ENCODE results near the gene PFKFB2.
"Not testable (repeated sequence)": the region's sequence is repeated elsewhere in the genome, so short reads cannot be mapped to it uniquely, and the experiment has no call there.

Gene PFKFB2

DNA sequence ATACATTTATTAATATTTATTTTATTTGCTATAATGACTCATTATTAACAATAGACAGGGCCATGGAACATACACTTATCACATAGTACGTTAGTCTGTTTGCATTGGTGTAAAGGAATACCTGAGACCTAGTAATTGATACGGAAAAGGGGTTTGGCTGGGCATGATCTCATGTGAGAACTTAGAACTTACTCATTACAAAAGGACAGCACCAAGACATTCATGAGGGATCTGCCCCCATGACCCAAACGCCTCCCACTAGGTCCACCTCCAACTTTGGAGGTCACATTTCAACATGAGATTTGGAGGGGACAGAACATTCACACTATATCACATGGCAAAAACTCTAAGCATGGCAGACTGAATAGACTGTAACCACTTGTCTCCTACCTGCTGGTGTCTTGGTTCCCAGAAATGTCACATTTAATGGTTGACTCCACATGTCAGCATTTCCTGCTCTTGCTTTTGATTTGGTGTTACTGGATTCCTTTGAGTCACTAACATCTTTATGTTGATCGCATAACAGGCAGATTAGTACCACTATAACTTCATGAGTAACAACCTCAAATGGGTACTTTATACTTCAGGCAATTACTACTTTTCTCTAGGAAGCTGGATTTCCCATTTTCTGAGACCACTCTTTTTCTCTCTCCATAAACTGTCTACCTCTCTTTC, 17.1 kb upstream of the PFKFB2 start:
- TF ChIP-seq, protein P1, sequence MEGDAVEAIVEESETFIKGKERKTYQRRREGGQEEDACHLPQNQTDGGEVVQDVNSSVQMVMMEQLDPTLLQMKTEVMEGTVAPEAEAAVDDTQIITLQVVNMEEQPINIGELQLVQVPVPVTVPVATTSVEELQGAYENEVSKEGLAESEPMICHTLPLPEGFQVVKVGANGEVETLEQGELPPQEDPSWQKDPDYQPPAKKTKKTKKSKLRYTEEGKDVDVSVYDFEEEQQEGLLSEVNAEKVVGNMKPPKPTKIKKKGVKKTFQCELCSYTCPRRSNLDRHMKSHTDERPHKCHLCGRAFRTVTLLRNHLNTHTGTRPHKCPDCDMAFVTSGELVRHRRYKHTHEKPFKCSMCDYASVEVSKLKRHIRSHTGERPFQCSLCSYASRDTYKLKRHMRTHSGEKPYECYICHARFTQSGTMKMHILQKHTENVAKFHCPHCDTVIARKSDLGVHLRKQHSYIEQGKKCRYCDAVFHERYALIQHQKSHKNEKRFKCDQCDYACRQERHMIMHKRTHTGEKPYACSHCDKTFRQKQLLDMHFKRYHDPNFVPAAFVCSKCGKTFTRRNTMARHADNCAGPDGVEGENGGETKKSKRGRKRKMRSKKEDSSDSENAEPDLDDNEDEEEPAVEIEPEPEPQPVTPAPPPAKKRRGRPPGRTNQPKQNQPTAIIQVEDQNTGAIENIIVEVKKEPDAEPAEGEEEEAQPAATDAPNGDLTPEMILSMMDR (IDR thresholded peaks at IDR 0.05; ENCODE audit: borderline replicate concordance, control extremely low read depth, extremely low read depth, insufficient read depth, missing control alignments), result no peak
- no peak for DNase-seq (ENCODE audit: low spot score)
- in situ Hi-C loops (cut with MboI; ENCODE audit: low sequenced_read_pairs, unreplicated experiment), result no loop called here

DNA sequence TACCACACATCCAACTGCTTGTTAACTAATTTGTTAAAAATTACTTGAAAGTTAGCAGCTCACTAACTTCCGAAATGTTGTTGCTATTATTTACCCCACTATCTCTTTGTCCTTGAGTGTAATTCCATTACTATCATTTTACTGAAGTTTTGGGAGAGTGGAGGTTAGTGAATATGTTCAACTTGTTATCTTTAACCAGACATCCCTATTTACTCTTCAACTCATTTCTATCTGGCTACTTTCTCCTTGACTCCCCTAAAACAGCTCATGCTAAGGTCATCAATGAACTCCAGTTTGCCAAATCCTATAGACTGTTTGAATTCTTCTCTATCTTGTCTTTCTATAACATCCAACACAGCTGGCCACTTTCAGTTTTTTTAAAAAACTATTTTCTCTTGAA, 16.2 kb upstream of the PFKFB2 start:
- TF ChIP-seq, protein P1 (IDR thresholded peaks at IDR 0.05; ENCODE audit: borderline replicate concordance, control extremely low read depth, extremely low read depth, insufficient read depth, missing control alignments), result no peak
- in situ Hi-C loops (cut with MboI; ENCODE audit: low sequenced_read_pairs, unreplicated experiment), result no loop called here
- DNase-seq (ENCODE audit: low spot score), result no peak

DNA sequence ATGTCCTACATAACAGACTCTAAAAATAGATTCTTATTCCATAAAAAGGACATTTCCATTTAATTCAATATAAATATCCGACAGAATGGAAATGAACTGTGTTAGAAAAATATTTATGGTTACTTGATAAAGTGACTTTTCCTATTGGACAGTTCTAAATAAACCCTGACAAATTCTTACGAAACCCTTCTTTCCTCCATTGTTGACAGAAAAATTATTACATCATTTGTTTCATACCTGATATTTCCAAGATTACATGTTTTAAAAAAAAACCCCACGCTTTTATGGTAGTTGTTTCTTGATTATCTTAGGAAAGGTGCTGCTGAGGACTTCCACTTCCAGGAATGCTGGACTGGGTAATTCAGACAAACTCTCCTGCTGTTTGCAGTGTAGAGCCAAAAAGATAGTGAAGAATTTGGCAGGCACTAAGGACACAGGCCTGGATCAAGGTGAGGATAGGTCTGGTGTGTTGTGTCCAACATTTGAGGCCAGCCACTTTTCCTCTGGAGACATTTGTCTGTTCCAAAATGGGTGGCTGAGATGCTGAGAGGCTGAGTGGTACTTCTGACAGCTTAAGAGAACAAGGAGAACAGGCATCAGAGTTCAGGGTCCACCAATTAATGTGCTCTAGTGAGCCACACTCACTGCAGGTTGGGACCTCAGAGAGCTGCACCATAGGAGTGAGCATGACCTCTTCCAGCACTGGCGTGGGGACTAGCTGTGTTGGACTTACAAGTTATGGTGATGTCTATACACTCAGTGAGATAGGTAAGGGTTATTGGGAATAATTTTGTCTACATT, 13.5 kb upstream of the PFKFB2 start:
- TF ChIP-seq, protein P1 (IDR thresholded peaks at IDR 0.05; ENCODE audit: borderline replicate concordance, control extremely low read depth, extremely low read depth, insufficient read depth, missing control alignments), result no peak
- DNase-seq (ENCODE audit: low spot score), result no peak
- in situ Hi-C loops (cut with MboI; ENCODE audit: low sequenced_read_pairs, unreplicated experiment), result no loop called here

- in situ Hi-C loops (cut with MboI; ENCODE audit: low sequenced_read_pairs, unreplicated experiment), result no loop called here
- DNase-seq (ENCODE audit: low spot score), result no peak
- TF ChIP-seq, protein P1 (IDR thresholded peaks at IDR 0.05; ENCODE audit: borderline replicate concordance, control extremely low read depth, extremely low read depth, insufficient read depth, missing control alignments), result no peak
Observed at GRCh38 chr1:207040181-207040533, 12.9 kb upstream of the PFKFB2 start.

DNA sequence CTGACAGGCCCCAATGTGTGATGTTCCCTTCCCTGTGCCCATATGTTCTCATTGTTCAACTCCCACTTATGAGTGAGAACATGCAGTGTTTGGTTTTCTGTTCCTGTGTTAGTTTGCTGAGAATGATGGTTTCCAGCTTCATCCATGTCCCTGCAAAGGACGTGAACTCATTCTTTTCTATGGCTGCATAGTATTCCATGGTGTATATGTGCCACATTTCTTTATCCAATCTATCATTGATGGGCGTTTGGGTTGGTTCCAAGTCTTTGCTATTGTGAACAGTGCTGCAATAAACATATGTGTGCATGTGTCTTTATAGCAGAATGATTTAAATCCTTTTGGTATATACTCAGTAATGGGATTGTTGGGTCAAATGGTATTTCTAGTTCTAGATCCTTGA, 11.7 kb upstream of the PFKFB2 start:
- DNase-seq (ENCODE audit: low spot score); in situ Hi-C loops (cut with MboI; ENCODE audit: low sequenced_read_pairs, unreplicated experiment): not testable (repeated sequence)

DNA sequence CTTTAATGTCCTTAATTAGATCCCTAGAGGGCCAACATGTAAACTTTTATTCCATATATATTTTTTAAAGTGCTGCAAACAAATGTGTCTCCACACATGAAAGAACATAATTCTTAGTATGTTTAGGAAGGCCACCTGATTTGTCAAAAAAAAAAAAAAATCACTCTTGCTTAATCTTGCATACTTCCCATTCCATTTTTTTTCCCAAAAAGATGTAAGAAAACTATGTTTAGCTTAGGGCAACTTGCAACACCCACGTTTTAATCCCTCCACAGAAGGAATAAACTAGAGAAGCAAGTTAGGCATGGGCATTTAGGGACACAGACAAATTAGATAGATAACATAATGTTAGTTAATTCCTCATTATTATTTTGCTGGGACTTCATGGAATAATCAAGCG, 7.6 kb upstream of the PFKFB2 start:
- in situ Hi-C loops (cut with MboI; ENCODE audit: low sequenced_read_pairs, unreplicated experiment), result no loop called here
- TF ChIP-seq, protein P1 (IDR thresholded peaks at IDR 0.05; ENCODE audit: borderline replicate concordance, control extremely low read depth, extremely low read depth, insufficient read depth, missing control alignments), result no peak

GRCh38 chr1:207047505-207047904, 5.6 kb upstream of the PFKFB2 start:
- in situ Hi-C loops (cut with MboI; ENCODE audit: low sequenced_read_pairs, unreplicated experiment), result no loop called here
- no peak for DNase-seq (ENCODE audit: low spot score)
- TF ChIP-seq, protein P1 (IDR thresholded peaks at IDR 0.05; ENCODE audit: borderline replicate concordance, control extremely low read depth, extremely low read depth, insufficient read depth, missing control alignments), result no peak

More for the DNA sequence above, 7.6 kb upstream of the PFKFB2 start:
- DNase-seq (ENCODE audit: low spot score), result no peak

Measured in GM13976 (cell line).